Keratinocyte (primary cell): ENCODE data around the gene GJA4. TPM values are rescaled to one million over a fixed set of nuclear protein-coding genes. Genes with fewer than 3 reads are reported as not detected.

Experiments used
- DNase-seq: peaks from one replicate; pipeline ENCODE4 v3.0.0-alpha.2; 2011; ENCODE audit warnings: low read depth, missing footprints, low spot score
- FAIRE-seq: peaks from 2 replicates; lab custom pipeline; 2011; peaks lifted over from hg19 to GRCh38; lab: Jason Lieb, UNC
- H2AFZ ChIP-seq: 2 replicates; pipeline ENCODE4 v1.6.0; 2012; ENCODE audit warnings: low read length, control low read depth, inconsistent platforms; ENCODE audit not compliant: control insufficient read depth
- H3K27ac ChIP-seq: 2 replicates; pipeline ENCODE4 v1.5.1; 2011; ENCODE audit warnings: low read length; ENCODE audit not compliant: control insufficient read depth, insufficient read depth
- H3K27me3 ChIP-seq: 3 replicates; pipeline ENCODE4 v1.6.0; 2011; ENCODE audit warnings: low read length; ENCODE audit not compliant: control insufficient read depth, insufficient read depth; ENCODE audit errors: extremely low read depth
- H3K36me3 ChIP-seq, 2 experiments: 2 replicates in 1 of 2; 3 replicates in 1 of 2; pipeline ENCODE4 v1.5.1; 2011; ENCODE audit warnings: low read length in 2 of 2, mild to moderate bottlenecking in 1 of 2; ENCODE audit not compliant: control insufficient read depth in 2 of 2, insufficient read depth in 2 of 2; ENCODE audit errors: extremely low read depth in 1 of 2
- H3K4me1 ChIP-seq: 3 replicates; pipeline ENCODE4 v1.5.1; 2011; ENCODE audit warnings: low read length; ENCODE audit not compliant: control insufficient read depth, insufficient read depth; ENCODE audit errors: extremely low read depth
- H3K4me2 ChIP-seq: 3 replicates; pipeline ENCODE4 v1.6.0; 2011; ENCODE audit warnings: low read depth, low read length; ENCODE audit not compliant: control insufficient read depth, insufficient read depth; ENCODE audit errors: extremely low read depth
- H3K4me3 ChIP-seq, 3 experiments: fragments of 200-600 bp in 1 of 3; sonication (generic) in 1 of 3; 2 replicates in 2 of 3; 3 replicates in 1 of 3; pipeline ENCODE4 v1.5.1; 2011 to 2016; ENCODE audit warnings: low read length in 3 of 3, mild to moderate bottlenecking in 3 of 3, control low read depth in 2 of 3, inconsistent platforms in 1 of 3, low read depth in 1 of 3, mixed read lengths in 1 of 3, mixed run types in 1 of 3, moderate library complexity in 1 of 3; ENCODE audit not compliant: control insufficient read depth in 2 of 3, insufficient read depth in 2 of 3; ENCODE audit errors: extremely low read depth in 1 of 3
- H3K79me2 ChIP-seq: 2 replicates; pipeline ENCODE4 v1.6.0; 2012; ENCODE audit warnings: low read length; ENCODE audit not compliant: control insufficient read depth, insufficient read depth
- H3K9ac ChIP-seq: 3 replicates; pipeline ENCODE4 v1.6.0; 2011; ENCODE audit warnings: low read length; ENCODE audit not compliant: control insufficient read depth, insufficient read depth; ENCODE audit errors: extremely low read depth
- H3K9me1 ChIP-seq: 3 replicates; pipeline ENCODE4 v1.6.0; 2011; ENCODE audit warnings: low read length; ENCODE audit not compliant: control insufficient read depth, insufficient read depth; ENCODE audit errors: extremely low read depth
- H3K9me3 ChIP-seq: 2 replicates; pipeline ENCODE4 v1.5.1; 2012; ENCODE audit warnings: low read depth, low read length; ENCODE audit not compliant: control insufficient read depth
- H4K20me1 ChIP-seq: 3 replicates; pipeline ENCODE4 v1.6.0; 2011; ENCODE audit warnings: low read length; ENCODE audit not compliant: control insufficient read depth, insufficient read depth; ENCODE audit errors: extremely low read depth
- EZH2 ChIP-seq: IDR thresholded peaks from one replicate; pipeline ENCODE4 v1.6.1; 2012; ENCODE audit warnings: inconsistent platforms, mild to moderate bottlenecking, low read length, moderate library complexity
- dilution Hi-C: fragments of 300-500 bp; cut with MboI; formaldehyde crosslinking; loops from one replicate; pipeline ENCODE4 v1.7.0; 2020; ENCODE audit warnings: low sequenced_read_pairs; ENCODE audit not compliant: extremely low pct_ligation_motif_present
- polyA plus RNA-seq, 5 experiments: library from polyadenylated mRNA; depleted of rRNA in 3 of 5; stranded (reverse) in 3 of 5; stranded (forward) in 1 of 5; unstranded in 1 of 5; fragments of >200 nt; gene quantifications; 1 replicate in 1 of 5; 2 replicates in 3 of 5; 3 replicates in 1 of 5; pipeline versions ENCODE4 v1.2.1 to v1.2.3, GENCODE V29; 2011 to 2012; ENCODE audit warnings: missing spikeins in 2 of 5, low read depth in 1 of 5, low replicate concordance in 1 of 5
- TF ChIP-seq, protein P1 (sequence below), 3 experiments: IDR thresholded peaks in 1 of 3; conservative IDR thresholded peaks in 1 of 3; optimal IDR thresholded peaks in 1 of 3; 2 replicates in 2 of 3; 3 replicates in 1 of 3; pipeline versions ENCODE3 to v1.5.1; 2011; ENCODE audit warnings: low read length in 3 of 3, mild to moderate bottlenecking in 3 of 3, moderate library complexity in 2 of 3, control low read depth in 1 of 3, inconsistent platforms in 1 of 3; ENCODE audit not compliant: insufficient read depth in 2 of 3; ENCODE audit errors: extremely low read depth in 1 of 3

Gene GJA4
- polyA plus RNA-seq, 1 donor (not counting 4 experiments of a cell fraction or from before 2014, with no cell fraction given), result not detected

DNA sequence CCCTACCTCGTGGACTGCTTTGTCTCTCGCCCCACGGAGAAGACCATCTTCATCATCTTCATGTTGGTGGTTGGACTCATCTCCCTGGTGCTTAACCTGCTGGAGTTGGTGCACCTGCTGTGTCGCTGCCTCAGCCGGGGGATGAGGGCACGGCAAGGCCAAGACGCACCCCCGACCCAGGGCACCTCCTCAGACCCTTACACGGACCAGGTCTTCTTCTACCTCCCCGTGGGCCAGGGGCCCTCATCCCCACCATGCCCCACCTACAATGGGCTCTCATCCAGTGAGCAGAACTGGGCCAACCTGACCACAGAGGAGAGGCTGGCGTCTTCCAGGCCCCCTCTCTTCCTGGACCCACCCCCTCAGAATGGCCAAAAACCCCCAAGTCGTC is 2.0 kb downstream of the GJA4 start:
- H4K20me1 ChIP-seq, result no peaks in the 10 kb centered on the region
- H2AFZ ChIP-seq, result no peak overlapping the region
- no peak for FAIRE-seq
- TF ChIP-seq, protein P1, sequence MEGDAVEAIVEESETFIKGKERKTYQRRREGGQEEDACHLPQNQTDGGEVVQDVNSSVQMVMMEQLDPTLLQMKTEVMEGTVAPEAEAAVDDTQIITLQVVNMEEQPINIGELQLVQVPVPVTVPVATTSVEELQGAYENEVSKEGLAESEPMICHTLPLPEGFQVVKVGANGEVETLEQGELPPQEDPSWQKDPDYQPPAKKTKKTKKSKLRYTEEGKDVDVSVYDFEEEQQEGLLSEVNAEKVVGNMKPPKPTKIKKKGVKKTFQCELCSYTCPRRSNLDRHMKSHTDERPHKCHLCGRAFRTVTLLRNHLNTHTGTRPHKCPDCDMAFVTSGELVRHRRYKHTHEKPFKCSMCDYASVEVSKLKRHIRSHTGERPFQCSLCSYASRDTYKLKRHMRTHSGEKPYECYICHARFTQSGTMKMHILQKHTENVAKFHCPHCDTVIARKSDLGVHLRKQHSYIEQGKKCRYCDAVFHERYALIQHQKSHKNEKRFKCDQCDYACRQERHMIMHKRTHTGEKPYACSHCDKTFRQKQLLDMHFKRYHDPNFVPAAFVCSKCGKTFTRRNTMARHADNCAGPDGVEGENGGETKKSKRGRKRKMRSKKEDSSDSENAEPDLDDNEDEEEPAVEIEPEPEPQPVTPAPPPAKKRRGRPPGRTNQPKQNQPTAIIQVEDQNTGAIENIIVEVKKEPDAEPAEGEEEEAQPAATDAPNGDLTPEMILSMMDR (optimal IDR thresholded peaks at IDR 0.05 in 1 of 3, IDR thresholded peaks at IDR 0.05 in 1 of 3, conservative IDR thresholded peaks at IDR 0.05 in 1 of 3; ENCODE audit: extremely low read depth in 1 of 3, insufficient read depth in 2 of 3, low read length in 3 of 3), result no peak
- no peak for TF ChIP-seq EZH2
- H3K36me3 ChIP-seq, result no peaks in the 10 kb centered on the region
- DNase-seq, result no peak
- no peak overlapping the region for H3K4me2 ChIP-seq
- H3K27me3 ChIP-seq, result peaks cover 26% of the 10 kb centered on the region
- H3K4me3 ChIP-seq, result no peak overlapping the region
- H3K9me1 ChIP-seq, result no peaks in the 10 kb centered on the region
- no peaks in the 10 kb centered on the region for H3K79me2 ChIP-seq
- dilution Hi-C loops, result no loop called here
- H3K4me1 ChIP-seq, result peaks cover 4% of the 10 kb centered on the region
- H3K9me3 ChIP-seq, result no peaks in the 10 kb centered on the region
- no peak overlapping the region for H3K27ac ChIP-seq
- no peak overlapping the region for H3K9ac ChIP-seq

DNA sequence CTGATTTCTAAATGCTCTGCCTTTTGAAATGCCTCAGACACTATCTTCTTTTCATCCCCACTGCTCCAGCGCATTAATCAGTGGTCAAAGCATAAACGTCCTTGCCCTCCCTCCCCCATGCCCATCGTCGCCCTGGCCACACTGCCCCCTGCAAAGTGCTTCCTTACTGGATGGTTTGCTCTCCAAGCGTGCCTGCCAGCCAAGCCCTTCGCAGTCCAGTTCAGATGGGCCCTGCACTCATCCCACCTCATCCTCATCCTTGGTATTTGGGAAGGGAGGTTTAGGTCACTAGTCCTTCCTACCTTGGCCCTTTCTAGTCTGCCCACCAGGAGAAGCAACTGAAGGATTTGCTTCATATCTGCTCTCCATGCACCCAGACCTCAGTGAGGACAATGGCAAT is 3.1 kb downstream of the GJA4 start:
- H4K20me1 ChIP-seq, result no peaks in the 10 kb centered on the region
- TF ChIP-seq EZH2, result no peak
- TF ChIP-seq, protein P1 (optimal IDR thresholded peaks at IDR 0.05 in 1 of 3, IDR thresholded peaks at IDR 0.05 in 1 of 3, conservative IDR thresholded peaks at IDR 0.05 in 1 of 3; ENCODE audit: extremely low read depth in 1 of 3, insufficient read depth in 2 of 3, low read length in 3 of 3), result no peak
- FAIRE-seq (no peak), DNase-seq (no peak)
- H3K9ac ChIP-seq, result no peak overlapping the region
- H2AFZ ChIP-seq, result no peak overlapping the region
- dilution Hi-C loops, result no loop called here
- no peaks in the 10 kb centered on the region for H3K36me3 ChIP-seq
- no peaks in the 10 kb centered on the region for H3K9me3 ChIP-seq
- peaks cover 22% of the 10 kb centered on the region for H3K27me3 ChIP-seq
- no peaks in the 10 kb centered on the region for H3K9me1 ChIP-seq
- H3K4me1 ChIP-seq, result peaks cover 4% of the 10 kb centered on the region
- no peak overlapping the region for H3K27ac ChIP-seq
- H3K4me2 ChIP-seq, result no peak overlapping the region
- no peak overlapping the region for H3K4me3 ChIP-seq
- H3K79me2 ChIP-seq, result no peaks in the 10 kb centered on the region
